Gastrocnemius medialis (tissue), 4 donors: ENCODE results near the gene PROKR1. TPM values are rescaled to one million over a fixed set of nuclear protein-coding genes. Genes with fewer than 3 reads are reported as not detected.
A peak's percentile ranks its signal among the peaks of the same experiment; 100 is the strongest.

ENCODE experiments used
- ATAC-seq, 2 donors: fragments of 150-250 bp; one replicate each; pipeline ENCODE4 v1.9.1; 2016
- DNase-seq, 2 donors: peaks; one replicate each; pipeline ENCODE4 v3.0.0-alpha.2; 2019
- H3K27ac ChIP-seq, 4 donors: fragments of 200-600 bp; sonication (generic); 1 replicate in 1 of 4; 2 replicates in 3 of 4; pipeline ENCODE4 v1.5.1; 2016 to 2018; ENCODE audit warnings: mild to moderate bottlenecking in 2 of 4, moderate library complexity in 1 of 4
- H3K27me3 ChIP-seq, 3 donors: fragments of 200-600 bp; sonication (generic) in 2 of 3; 1 replicate in 1 of 3; 2 replicates in 2 of 3; pipeline versions ENCODE4 v1.5.1 to v1.6.0; 2016 to 2019; ENCODE audit warnings: mild to moderate bottlenecking in 1 of 3, moderate library complexity in 1 of 3
- H3K36me3 ChIP-seq, 2 donors: fragments of 200-600 bp; sonication (generic) in 1 of 2; one replicate each; pipeline ENCODE4 v1.5.1; 2017 to 2018
- H3K4me1 ChIP-seq, 2 donors: fragments of 200-600 bp; sonication (generic) in 1 of 2; one replicate each; pipeline ENCODE4 v1.5.1; 2016 to 2017; ENCODE audit warnings: mild to moderate bottlenecking in 2 of 2
- H3K4me3 ChIP-seq, 4 donors: fragments of 200-600 bp; sonication (generic) in 3 of 4; 1 replicate in 1 of 4; 2 replicates in 3 of 4; pipeline ENCODE4 v1.5.1; 2016 to 2019; ENCODE audit warnings: mild to moderate bottlenecking in 2 of 4
- H3K9me3 ChIP-seq, 3 donors: fragments of 200-600 bp; sonication (generic) in 2 of 3; 1 replicate in 1 of 3; 2 replicates in 2 of 3; pipeline ENCODE4 v1.5.1; 2016 to 2019
- POLR2A ChIP-seq, 2 donors: fragments of 450-650 bp; IDR thresholded peaks; one replicate each; pipeline ENCODE4 v1.6.1; 2017; ENCODE audit warnings: antibody characterized with exemption in 2 of 2, mild to moderate bottlenecking in 2 of 2, moderate library complexity in 2 of 2
- in situ Hi-C, 4 donors: fragments of 200-750 bp; cut with MboI; loops; one replicate each; pipeline versions ENCODE4 v1.15.0 to v1.8.0; 2017; ENCODE audit warnings: low sequenced_read_pairs in 4 of 4
- intact Hi-C: fragments of 100-400 bp; cut with DNase I; formaldehyde crosslinking; loops from one replicate; pipeline ENCODE4 v1.15.1; 2023; ENCODE audit warnings: low total_unique reads
- total RNA-seq, 4 donors: library from RNA; depleted of rRNA; stranded (reverse); fragments of >200 nt; gene quantifications; one replicate each; pipeline versions ENCODE4 v1.1.0 to v1.2.3, GENCODE V29; 2016
- TF ChIP-seq, protein P1 (sequence below), 5 experiments: fragments of 450-650 bp in 3 of 5; fragments of 200-600 bp in 2 of 5; sonication (generic) in 2 of 5; IDR thresholded peaks in 4 of 5; conservative IDR thresholded peaks in 1 of 5; 1 replicate in 4 of 5; 2 replicates in 1 of 5; pipeline ENCODE4 v1.5.1; 2016 to 2019; ENCODE audit warnings: antibody characterized with exemption in 5 of 5, mild to moderate bottlenecking in 3 of 5, moderate library complexity in 3 of 5

The PROKR1 gene
- total RNA-seq, 4 donors from 2014 or later: 0.09 to 0.10 TPM; not detected in 2

DNA sequence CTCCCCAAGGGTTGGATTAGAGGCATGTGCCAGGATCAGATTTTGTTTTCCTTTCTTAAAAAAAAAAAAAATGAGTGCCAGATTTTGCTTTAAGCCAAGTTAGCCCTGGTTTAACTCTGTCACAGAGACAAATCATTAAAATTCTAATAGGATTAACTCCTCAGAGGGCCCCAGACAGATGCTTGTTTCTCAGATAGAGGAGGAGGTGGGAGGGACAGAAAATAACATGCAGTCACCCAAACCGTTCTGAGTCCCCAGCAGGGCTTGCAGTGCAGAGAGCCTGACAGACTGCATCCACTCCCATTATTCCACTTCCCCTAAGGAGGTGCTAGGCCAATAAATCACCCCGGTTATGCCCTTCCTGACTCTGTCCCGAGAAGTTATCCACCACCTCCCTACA lies 6.3 kb upstream of the PROKR1 start:
- intact Hi-C loops: no loop called here
- H3K36me3 ChIP-seq: no peaks in the 10 kb centered on the region
- no peak overlapping the region for H3K4me3 ChIP-seq
- ATAC-seq (no peak), DNase-seq (no peak)
- no peaks in the 10 kb centered on the region for H3K9me3 ChIP-seq
- no peak overlapping the region for H3K27ac ChIP-seq
- TF ChIP-seq, protein P1, sequence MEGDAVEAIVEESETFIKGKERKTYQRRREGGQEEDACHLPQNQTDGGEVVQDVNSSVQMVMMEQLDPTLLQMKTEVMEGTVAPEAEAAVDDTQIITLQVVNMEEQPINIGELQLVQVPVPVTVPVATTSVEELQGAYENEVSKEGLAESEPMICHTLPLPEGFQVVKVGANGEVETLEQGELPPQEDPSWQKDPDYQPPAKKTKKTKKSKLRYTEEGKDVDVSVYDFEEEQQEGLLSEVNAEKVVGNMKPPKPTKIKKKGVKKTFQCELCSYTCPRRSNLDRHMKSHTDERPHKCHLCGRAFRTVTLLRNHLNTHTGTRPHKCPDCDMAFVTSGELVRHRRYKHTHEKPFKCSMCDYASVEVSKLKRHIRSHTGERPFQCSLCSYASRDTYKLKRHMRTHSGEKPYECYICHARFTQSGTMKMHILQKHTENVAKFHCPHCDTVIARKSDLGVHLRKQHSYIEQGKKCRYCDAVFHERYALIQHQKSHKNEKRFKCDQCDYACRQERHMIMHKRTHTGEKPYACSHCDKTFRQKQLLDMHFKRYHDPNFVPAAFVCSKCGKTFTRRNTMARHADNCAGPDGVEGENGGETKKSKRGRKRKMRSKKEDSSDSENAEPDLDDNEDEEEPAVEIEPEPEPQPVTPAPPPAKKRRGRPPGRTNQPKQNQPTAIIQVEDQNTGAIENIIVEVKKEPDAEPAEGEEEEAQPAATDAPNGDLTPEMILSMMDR (IDR thresholded peaks at IDR 0.05 in 4 of 5, conservative IDR thresholded peaks at IDR 0.05 in 1 of 5): no peak
- TF ChIP-seq POLR2A (IDR thresholded peaks at IDR 0.05): no peak
- in situ Hi-C loops: no loop called here
- no peaks in the 10 kb centered on the region for H3K4me1 ChIP-seq
- peaks cover 7 to 10% (median 7%) of the 10 kb centered on the region in 3 donors for H3K27me3 ChIP-seq

DNA sequence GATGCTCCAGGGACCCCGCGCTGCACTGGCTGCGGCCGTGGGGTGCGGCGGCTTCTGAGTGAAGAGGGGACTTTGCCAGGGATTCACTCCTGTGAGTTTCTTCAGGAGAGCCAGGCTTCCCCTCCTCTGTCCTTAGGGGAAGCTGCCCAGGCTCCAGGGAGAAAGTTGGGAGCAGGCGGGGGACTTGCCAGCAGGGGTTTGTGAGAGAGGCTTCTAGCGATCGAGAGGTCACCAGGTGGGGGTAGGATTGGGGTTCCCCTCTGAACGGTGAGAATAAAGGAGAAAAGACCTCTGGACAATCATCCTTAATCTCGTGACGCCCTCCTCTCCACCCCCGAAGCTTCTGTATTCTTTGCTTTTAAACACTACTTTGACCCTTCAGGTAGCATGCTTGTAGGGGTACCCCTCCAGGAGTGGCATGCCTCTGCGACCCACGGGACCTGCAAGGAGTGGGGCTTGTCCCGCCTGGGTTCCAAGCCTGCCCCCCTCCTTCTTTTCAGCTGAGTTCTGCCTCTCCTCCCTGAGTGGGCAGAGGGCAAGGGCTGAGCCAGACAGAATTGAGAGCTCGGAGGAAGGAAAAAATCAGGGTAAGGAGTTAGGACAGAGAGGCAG lies 601 bp downstream of the PROKR1 start:
- DNase-seq: no peak
- intact Hi-C loops: no loop called here
- Histone ChIP-seq H3K27me3 (peaks cover 27 to 44% (median 36%) of the 10 kb centered on the region in 3 donors), H3K36me3 (no peaks in the 10 kb centered on the region), H3K4me3 (peak overlapping the region; percentile 39 to 53 (median 49)), H3K27ac (no peak overlapping the region), H3K4me1 (no peaks in the 10 kb centered on the region), H3K9me3 (no peaks in the 10 kb centered on the region)
- TF ChIP-seq POLR2A (IDR thresholded peaks at IDR 0.05): no peak
- TF ChIP-seq, protein P1 (IDR thresholded peaks at IDR 0.05 in 4 of 5, conservative IDR thresholded peaks at IDR 0.05 in 1 of 5): no peak
- ATAC-seq: no peak
- in situ Hi-C loops: no loop called here

DNA sequence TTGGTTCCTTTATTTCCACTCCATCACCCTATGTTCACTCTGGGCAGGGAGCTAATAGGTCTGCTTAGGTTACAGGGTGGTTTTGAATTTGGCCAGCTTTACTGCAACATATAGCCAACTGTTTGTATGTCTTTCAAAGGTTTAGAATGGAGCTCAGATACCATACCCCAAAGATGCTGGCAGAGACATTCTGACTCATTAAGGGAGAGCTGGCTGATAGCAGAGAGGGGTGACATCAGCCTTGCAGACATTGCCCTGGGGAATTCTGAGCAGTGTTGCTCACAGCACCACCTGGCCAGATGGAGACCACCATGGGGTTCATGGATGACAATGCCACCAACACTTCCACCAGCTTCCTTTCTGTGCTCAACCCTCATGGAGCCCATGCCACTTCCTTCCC lies 2.1 kb downstream of the PROKR1 start:
- H3K27me3 ChIP-seq: peaks cover 27 to 44% (median 36%) of the 10 kb centered on the region in 3 donors
- H3K9me3 ChIP-seq: no peaks in the 10 kb centered on the region
- H3K4me1 ChIP-seq: no peaks in the 10 kb centered on the region
- no peak for ATAC-seq
- DNase-seq: no peak
- intact Hi-C loops (no loop called here), in situ Hi-C loops (no loop called here)
- no peak for TF ChIP-seq POLR2A (IDR thresholded peaks at IDR 0.05)
- TF ChIP-seq, protein P1 (IDR thresholded peaks at IDR 0.05 in 4 of 5, conservative IDR thresholded peaks at IDR 0.05 in 1 of 5): no peak
- H3K27ac ChIP-seq: no peak overlapping the region
- H3K36me3 ChIP-seq: no peaks in the 10 kb centered on the region
- H3K4me3 ChIP-seq: no peak overlapping the region

DNA sequence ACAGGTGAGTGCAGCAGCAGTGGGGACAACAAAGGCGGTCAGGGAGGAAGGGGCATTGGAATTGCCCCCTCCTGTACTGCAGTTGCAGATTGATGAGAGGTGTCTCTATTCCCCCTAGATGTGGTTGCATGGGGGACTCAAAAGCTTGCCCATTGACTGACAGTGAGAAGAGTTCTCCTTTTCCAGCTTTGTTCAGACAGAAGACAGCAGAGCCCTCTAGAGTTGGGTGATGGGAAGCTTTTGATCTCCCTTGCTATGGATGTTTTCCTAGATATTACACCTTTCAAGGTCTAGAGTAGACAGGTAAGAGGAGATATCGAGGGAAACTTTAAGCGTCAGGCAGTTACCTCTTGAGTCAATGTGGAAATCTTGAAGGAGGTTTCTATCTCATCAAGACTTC lies 2.9 kb downstream of the PROKR1 start:
- intact Hi-C loops: no loop called here
- H3K27me3 ChIP-seq: peaks cover 27 to 41% (median 31%) of the 10 kb centered on the region in 3 donors
- no peak for DNase-seq
- in situ Hi-C loops: no loop called here
- H3K9me3 ChIP-seq: no peaks in the 10 kb centered on the region
- no peaks in the 10 kb centered on the region for H3K36me3 ChIP-seq
- TF ChIP-seq, protein P1 (IDR thresholded peaks at IDR 0.05 in 4 of 5, conservative IDR thresholded peaks at IDR 0.05 in 1 of 5): no peak
- TF ChIP-seq POLR2A (IDR thresholded peaks at IDR 0.05): no peak
- H3K27ac ChIP-seq: no peak overlapping the region
- no peak for ATAC-seq
- H3K4me3 ChIP-seq: no peak overlapping the region
- no peaks in the 10 kb centered on the region for H3K4me1 ChIP-seq

DNA sequence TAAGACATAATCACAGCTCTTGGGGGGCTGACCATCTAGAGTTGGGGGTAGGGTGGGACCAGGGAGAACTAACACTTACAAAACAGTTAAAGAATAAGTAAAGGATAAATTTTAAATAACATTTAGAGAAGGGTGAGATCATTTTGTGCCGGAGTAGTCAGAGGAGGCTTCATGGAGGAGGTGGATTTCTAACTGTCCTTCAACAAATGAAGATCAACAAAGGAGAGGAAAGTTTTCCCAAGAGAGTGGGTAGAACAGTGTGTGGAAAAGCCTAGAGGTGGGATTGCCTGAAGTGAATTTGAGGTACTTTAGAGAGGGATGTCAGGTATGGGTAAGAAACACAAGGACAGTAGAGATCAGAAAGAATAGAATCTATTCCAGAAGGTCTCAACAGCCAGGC lies 7.3 kb downstream of the PROKR1 start:
- H3K27ac ChIP-seq: no peak overlapping the region
- in situ Hi-C loops: no loop called here
- DNase-seq (no peak), ATAC-seq (no peak)
- TF ChIP-seq POLR2A (IDR thresholded peaks at IDR 0.05): no peak
- TF ChIP-seq, protein P1 (IDR thresholded peaks at IDR 0.05 in 4 of 5, conservative IDR thresholded peaks at IDR 0.05 in 1 of 5): no peak
- intact Hi-C loops: no loop called here
- no peaks in the 10 kb centered on the region for H3K9me3 ChIP-seq
- no peak overlapping the region for H3K4me3 ChIP-seq
- H3K27me3 ChIP-seq: peaks cover 0 to 7% (median 6%) of the 10 kb centered on the region in 3 donors
- H3K4me1 ChIP-seq: no peaks in the 10 kb centered on the region
- H3K36me3 ChIP-seq: no peaks in the 10 kb centered on the region
